Neural cell (in vitro differentiated cells): ENCODE data around the gene MST1. TPM values are rescaled to one million over a fixed set of nuclear protein-coding genes. Genes with fewer than 3 reads are reported as not detected.
A peak's percentile ranks its signal among the peaks of the same experiment; 100 is the strongest.

Experiments used
- H2AFZ ChIP-seq: fragments of 200-600, 300-800 bp; sonication (generic), shearing (Covaris generic); 2 replicates; pipeline ENCODE4 v1.6.0; 2014; ENCODE audit warnings: low read depth, mild to moderate bottlenecking, antibody characterized with exemption, low read length, moderate library complexity
- H3F3A ChIP-seq: fragments of 200-600 bp; shearing (Covaris generic); 2 replicates; pipeline ENCODE4 v1.6.1; 2016; ENCODE audit warnings: mild to moderate bottlenecking, moderate library complexity, mixed read lengths, antibody characterized with exemption, low read length; ENCODE audit not compliant: insufficient read depth, poor library complexity, severe bottlenecking
- H3K27ac ChIP-seq: fragments of 200-600, 300-800 bp; sonication (generic), shearing (Covaris generic); 2 replicates; pipeline ENCODE4 v1.5.1; 2014; ENCODE audit warnings: mild to moderate bottlenecking, low read length, moderate library complexity
- H3K27me3 ChIP-seq: fragments of 300-800, 200-600 bp; sonication (generic), shearing (Covaris generic); 2 replicates; pipeline ENCODE4 v1.6.0; 2014; ENCODE audit warnings: mild to moderate bottlenecking, low read depth, low read length, moderate library complexity; ENCODE audit not compliant: insufficient read depth
- H3K36me3 ChIP-seq: fragments of 300-800, 200-600 bp; sonication (generic), shearing (Covaris generic); 2 replicates; pipeline ENCODE4 v1.5.1; 2014; ENCODE audit warnings: mild to moderate bottlenecking, antibody characterized with exemption, low read length, moderate library complexity; ENCODE audit not compliant: insufficient read depth
- H3K4me2 ChIP-seq: fragments of 300-800, 200-600 bp; sonication (generic), shearing (Covaris generic); 2 replicates; pipeline ENCODE4 v1.6.0; 2014; ENCODE audit warnings: mild to moderate bottlenecking, low read length
- H3K4me3 ChIP-seq: fragments of 300-800, 200-600 bp; sonication (generic), shearing (Covaris generic); 2 replicates; pipeline ENCODE4 v1.5.1; 2014; ENCODE audit warnings: mild to moderate bottlenecking, low read length, moderate library complexity
- H3K79me2 ChIP-seq: fragments of 200-600 bp; shearing (Covaris generic); replicated peaks from 2 replicates; pipeline ENCODE4 v1.6.0; 2014; ENCODE audit warnings: mild to moderate bottlenecking, low read length, moderate library complexity; ENCODE audit not compliant: insufficient read depth
- H3K9ac ChIP-seq: fragments of 300-800, 200-600 bp; sonication (generic), shearing (Covaris generic); 2 replicates; pipeline ENCODE4 v1.6.1; 2016; ENCODE audit warnings: mild to moderate bottlenecking, low read length, mixed read lengths
- H3K9me2 ChIP-seq: fragments of 200-600 bp; shearing (Covaris generic); 2 replicates; pipeline ENCODE4 v1.6.1; 2016; ENCODE audit warnings: mild to moderate bottlenecking, low read length, mixed read lengths; ENCODE audit not compliant: insufficient read depth
- H3K9me3 ChIP-seq: fragments of 200-600, 300-800 bp; sonication (generic), shearing (Covaris generic); 2 replicates; pipeline ENCODE4 v1.6.1; 2016; ENCODE audit warnings: mild to moderate bottlenecking, mixed run types, low read length, moderate library complexity, mixed read lengths
- H4K20me1 ChIP-seq: fragments of 200-600 bp; shearing (Covaris generic); 2 replicates; pipeline ENCODE4 v1.6.1; 2016; ENCODE audit warnings: mild to moderate bottlenecking, mixed run types; ENCODE audit not compliant: insufficient read depth
- CTCF ChIP-seq: fragments of 450-650 bp; IDR thresholded peaks from 2 replicates; pipeline ENCODE4 v1.5.1; 2014; ENCODE audit warnings: antibody characterized with exemption, mild to moderate bottlenecking, moderate library complexity; ENCODE audit not compliant: poor library complexity, severe bottlenecking
- EP300 ChIP-seq: fragments of 450-650 bp; conservative IDR thresholded peaks from 2 replicates; pipeline ENCODE4 v1.6.1; 2014; ENCODE audit warnings: antibody characterized with exemption, mild to moderate bottlenecking, moderate library complexity; ENCODE audit not compliant: poor library complexity, severe bottlenecking
- EZH2 ChIP-seq: fragments of 200-600, 300-800 bp; shearing (Covaris generic), sonication (generic); IDR thresholded peaks from 2 replicates; pipeline ENCODE4 v1.6.1; 2014; ENCODE audit warnings: antibody characterized with exemption, low read length, borderline replicate concordance, mild to moderate bottlenecking; ENCODE audit not compliant: insufficient read depth, poor library complexity, severe bottlenecking
- MXI1 ChIP-seq: fragments of 450-650 bp; conservative IDR thresholded peaks from 2 replicates; pipeline ENCODE4 v1.6.1; 2014; ENCODE audit warnings: antibody characterized with exemption, mild to moderate bottlenecking; ENCODE audit not compliant: poor library complexity, severe bottlenecking
- POLR2AphosphoS5 ChIP-seq: IDR thresholded peaks from 2 replicates; pipeline ENCODE4 v1.6.1; 2012
- RAD21 ChIP-seq: fragments of 450-650 bp; conservative IDR thresholded peaks from 2 replicates; pipeline ENCODE4 v1.6.1; 2014; ENCODE audit warnings: antibody characterized with exemption, mild to moderate bottlenecking, moderate library complexity
- SMC3 ChIP-seq: fragments of 450-650 bp; conservative IDR thresholded peaks from 2 replicates; pipeline ENCODE4 v1.6.1; 2014; ENCODE audit warnings: antibody characterized with exemption, mild to moderate bottlenecking, moderate library complexity; ENCODE audit not compliant: poor library complexity
- TAF1 ChIP-seq: IDR thresholded peaks from 2 replicates; pipeline ENCODE4 v1.6.1; 2012; ENCODE audit warnings: low read depth
- polyA plus RNA-seq: library from polyadenylated mRNA; depleted of rRNA; stranded (reverse); fragments of >200 nt; gene quantifications from 2 replicates; pipeline ENCODE4 v1.2.3, GENCODE V29; 2014
- TF ChIP-seq, protein P1 (sequence below): IDR thresholded peaks from 2 replicates; pipeline ENCODE4 v1.6.1; 2012; ENCODE audit warnings: borderline replicate concordance

Gene MST1
- polyA plus RNA-seq, 1 donor from 2014 or later: 64.0 TPM

DNA sequence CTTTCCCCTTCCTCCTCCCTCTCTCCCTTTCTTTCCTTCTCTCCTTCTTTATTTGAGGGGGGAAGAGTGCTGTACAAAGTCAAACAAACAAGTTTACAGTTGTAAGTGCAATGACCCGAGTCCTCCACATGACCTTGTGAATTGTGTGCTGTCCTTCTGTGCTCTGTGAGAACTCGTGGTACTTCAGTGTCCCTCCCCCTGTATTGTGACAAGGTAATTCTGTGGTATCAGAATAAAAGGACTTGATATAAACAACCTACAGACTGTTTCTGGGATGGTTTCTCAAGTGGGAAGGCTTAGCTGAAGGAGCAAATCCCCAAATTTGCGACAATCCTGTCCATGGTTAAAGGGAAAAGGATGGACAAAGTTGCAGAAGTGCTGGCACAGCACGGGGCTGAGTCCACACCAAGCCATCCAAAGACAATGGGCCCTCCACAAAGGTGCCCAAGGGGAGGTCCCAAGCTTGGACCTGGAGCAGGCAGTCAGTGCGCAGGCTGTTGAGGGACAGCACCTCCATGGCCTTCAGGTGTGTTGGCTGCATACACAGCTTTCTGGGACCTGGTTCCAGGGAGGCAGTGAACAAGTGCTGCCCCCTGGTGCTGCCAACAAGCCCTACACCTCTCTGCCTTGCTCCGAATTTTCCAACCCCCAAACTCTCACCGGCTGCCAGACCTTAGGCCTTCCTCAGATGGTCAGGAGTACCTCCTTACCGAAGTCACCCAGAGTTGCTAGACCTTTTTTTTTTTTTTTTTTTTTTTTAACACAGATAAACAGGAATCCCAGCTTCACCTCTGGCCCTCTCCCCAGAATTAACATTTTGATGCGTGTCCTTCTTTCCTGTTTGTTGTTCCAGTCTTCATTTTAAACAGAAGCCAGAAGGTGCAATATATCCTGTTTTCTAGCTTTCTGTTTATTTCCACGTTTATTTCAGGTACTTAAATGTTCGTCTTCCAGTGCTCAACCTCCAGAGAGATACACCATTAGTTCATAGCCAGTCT is 17.7 kb downstream of the MST1 start:
- Histone ChIP-seq H3K27ac (no peak overlapping the region), H3K9ac (no peak overlapping the region), H3K9me2 (no peaks in the 10 kb centered on the region), H3K36me3 (no peaks in the 10 kb centered on the region), H4K20me1 (no peaks in the 10 kb centered on the region), H3K27me3 (no peaks in the 10 kb centered on the region), H3K4me3 (no peak overlapping the region), H3K4me2 (no peak overlapping the region), H3F3A (no peaks in the 10 kb centered on the region), H3K9me3 (no peaks in the 10 kb centered on the region), H3K79me2 (peaks cover 7% of the 10 kb centered on the region), H2AFZ (no peak overlapping the region)
- TF ChIP-seq RAD21 (peak; percentile 79), POLR2AphosphoS5 (no peak), EP300 (no peak), TAF1 (no peak), CTCF (peak; percentile 85), EZH2 (no peak), MXI1 (no peak), SMC3 (peak; percentile 93)
- TF ChIP-seq, protein P1, sequence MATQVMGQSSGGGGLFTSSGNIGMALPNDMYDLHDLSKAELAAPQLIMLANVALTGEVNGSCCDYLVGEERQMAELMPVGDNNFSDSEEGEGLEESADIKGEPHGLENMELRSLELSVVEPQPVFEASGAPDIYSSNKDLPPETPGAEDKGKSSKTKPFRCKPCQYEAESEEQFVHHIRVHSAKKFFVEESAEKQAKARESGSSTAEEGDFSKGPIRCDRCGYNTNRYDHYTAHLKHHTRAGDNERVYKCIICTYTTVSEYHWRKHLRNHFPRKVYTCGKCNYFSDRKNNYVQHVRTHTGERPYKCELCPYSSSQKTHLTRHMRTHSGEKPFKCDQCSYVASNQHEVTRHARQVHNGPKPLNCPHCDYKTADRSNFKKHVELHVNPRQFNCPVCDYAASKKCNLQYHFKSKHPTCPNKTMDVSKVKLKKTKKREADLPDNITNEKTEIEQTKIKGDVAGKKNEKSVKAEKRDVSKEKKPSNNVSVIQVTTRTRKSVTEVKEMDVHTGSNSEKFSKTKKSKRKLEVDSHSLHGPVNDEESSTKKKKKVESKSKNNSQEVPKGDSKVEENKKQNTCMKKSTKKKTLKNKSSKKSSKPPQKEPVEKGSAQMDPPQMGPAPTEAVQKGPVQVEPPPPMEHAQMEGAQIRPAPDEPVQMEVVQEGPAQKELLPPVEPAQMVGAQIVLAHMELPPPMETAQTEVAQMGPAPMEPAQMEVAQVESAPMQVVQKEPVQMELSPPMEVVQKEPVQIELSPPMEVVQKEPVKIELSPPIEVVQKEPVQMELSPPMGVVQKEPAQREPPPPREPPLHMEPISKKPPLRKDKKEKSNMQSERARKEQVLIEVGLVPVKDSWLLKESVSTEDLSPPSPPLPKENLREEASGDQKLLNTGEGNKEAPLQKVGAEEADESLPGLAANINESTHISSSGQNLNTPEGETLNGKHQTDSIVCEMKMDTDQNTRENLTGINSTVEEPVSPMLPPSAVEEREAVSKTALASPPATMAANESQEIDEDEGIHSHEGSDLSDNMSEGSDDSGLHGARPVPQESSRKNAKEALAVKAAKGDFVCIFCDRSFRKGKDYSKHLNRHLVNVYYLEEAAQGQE: no peak

DNA sequence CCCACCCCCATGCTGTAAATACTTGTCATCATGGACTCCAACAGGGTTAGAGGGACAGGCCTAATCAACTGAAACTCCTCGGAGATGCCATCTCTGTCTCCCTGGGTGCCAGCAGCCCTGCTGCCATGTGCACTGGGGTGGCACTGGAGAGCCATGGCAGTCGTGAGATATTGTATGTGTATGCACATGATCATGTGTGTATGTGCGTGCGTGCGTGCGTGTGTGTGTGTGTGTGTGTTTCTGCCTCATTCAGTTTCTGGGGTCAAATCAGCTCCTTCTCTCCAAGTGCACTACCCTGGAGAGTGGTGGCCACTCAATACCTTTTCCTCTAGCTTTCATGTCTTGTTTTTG is 18.4 kb downstream of the MST1 start:
- H3K79me2 ChIP-seq: peaks cover 7% of the 10 kb centered on the region
- H3K27ac ChIP-seq: no peak overlapping the region
- H3K4me2 ChIP-seq: no peak overlapping the region
- no peaks in the 10 kb centered on the region for H3K9me3 ChIP-seq
- H3K4me3 ChIP-seq: no peak overlapping the region
- H3F3A ChIP-seq: no peaks in the 10 kb centered on the region
- no peak overlapping the region for H2AFZ ChIP-seq
- TF ChIP-seq CTCF: no peak
- TF ChIP-seq TAF1: no peak
- TF ChIP-seq POLR2AphosphoS5: no peak
- no peak for TF ChIP-seq MXI1
- TF ChIP-seq, protein P1: no peak
- TF ChIP-seq EP300: no peak
- H3K36me3 ChIP-seq: no peaks in the 10 kb centered on the region
- no peaks in the 10 kb centered on the region for H3K27me3 ChIP-seq
- no peak overlapping the region for H3K9ac ChIP-seq
- H4K20me1 ChIP-seq: no peaks in the 10 kb centered on the region
- no peaks in the 10 kb centered on the region for H3K9me2 ChIP-seq
